MM.1S (cell line): ENCODE data around the gene POLE.

Experiments used
- EZH2 ChIP-seq: fragments of 300-600 bp; sonication (generic); optimal IDR thresholded peaks from 2 replicates; pipeline ENCODE3; 2017; ENCODE audit warnings: low read depth, mild to moderate bottlenecking, antibody characterized with exemption, low read length, mixed read lengths
- EZH2phosphoT487 ChIP-seq: fragments of 300-600 bp; sonication (generic); IDR thresholded peaks from 2 replicates; pipeline ENCODE4 v1.6.1; 2018; ENCODE audit warnings: antibody characterized with exemption, low read length
- TF ChIP-seq, protein P1 (sequence below): fragments of 300-600 bp; sonication (generic); IDR thresholded peaks from 2 replicates; pipeline ENCODE4 v1.5.1; 2016; ENCODE audit warnings: antibody characterized with exemption, low read length, mixed read lengths

DNA sequence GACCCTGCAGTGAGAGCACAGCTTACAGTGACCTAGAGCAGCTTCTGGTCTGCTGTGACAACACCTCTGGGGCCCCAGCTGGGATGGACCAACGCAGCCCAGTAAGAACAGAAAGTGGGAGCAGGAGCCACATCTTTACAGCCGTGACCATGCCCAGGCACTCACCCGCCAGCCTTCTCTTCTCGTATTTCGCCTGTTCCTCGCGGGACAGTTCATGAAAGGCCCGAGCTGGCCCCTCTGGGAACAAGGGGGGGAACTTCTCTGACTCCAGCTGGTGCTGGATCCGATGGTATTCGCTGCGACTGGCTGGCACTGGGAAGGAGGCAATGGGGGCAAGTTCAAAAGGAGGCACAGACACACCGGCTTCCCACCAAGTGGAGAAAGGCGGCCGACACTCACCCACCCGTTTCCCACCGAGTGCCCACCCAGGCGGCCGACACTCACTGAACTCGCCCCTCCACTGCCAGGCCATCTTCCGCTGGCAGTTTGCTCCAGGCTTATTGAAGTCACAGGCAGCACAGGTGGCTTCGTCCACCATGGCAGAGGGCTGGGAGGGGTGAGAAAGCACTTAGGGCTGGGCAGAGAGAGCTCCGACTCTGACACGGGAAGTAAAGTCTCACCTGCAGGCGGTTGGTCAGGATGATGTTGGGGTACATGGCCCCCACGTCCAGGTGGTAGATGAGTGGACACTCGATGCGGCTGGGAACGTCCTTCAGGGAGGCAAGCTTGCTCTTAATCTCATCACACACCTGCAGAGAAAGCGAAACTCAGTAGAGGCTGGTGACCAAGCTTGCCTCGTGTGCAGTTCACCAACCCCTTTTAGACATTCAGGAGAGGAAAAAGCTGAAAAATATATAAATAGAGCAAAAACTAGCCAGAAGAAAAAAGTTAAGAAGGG lies 18.7 kb downstream of the POLE start:
- no peak for TF ChIP-seq EZH2
- TF ChIP-seq, protein P1, sequence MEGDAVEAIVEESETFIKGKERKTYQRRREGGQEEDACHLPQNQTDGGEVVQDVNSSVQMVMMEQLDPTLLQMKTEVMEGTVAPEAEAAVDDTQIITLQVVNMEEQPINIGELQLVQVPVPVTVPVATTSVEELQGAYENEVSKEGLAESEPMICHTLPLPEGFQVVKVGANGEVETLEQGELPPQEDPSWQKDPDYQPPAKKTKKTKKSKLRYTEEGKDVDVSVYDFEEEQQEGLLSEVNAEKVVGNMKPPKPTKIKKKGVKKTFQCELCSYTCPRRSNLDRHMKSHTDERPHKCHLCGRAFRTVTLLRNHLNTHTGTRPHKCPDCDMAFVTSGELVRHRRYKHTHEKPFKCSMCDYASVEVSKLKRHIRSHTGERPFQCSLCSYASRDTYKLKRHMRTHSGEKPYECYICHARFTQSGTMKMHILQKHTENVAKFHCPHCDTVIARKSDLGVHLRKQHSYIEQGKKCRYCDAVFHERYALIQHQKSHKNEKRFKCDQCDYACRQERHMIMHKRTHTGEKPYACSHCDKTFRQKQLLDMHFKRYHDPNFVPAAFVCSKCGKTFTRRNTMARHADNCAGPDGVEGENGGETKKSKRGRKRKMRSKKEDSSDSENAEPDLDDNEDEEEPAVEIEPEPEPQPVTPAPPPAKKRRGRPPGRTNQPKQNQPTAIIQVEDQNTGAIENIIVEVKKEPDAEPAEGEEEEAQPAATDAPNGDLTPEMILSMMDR: no peak
- no peak for TF ChIP-seq EZH2phosphoT487
